RPMI7951 (cell line): ENCODE results near the gene ANAPC13. TPM values are rescaled to one million over a fixed set of nuclear protein-coding genes. Genes with fewer than 3 reads are reported as not detected.

Source experiments
- DNase-seq: peaks from one replicate; pipeline ENCODE4 v3.0.0-alpha.2; 2012; ENCODE audit warnings: low read depth
- total RNA-seq: library from RNA; depleted of rRNA; stranded (reverse); fragments of >200 nt; shearing (Covaris generic); gene quantifications from 2 replicates; pipeline ENCODE4 v1.2.3, GENCODE V29; 2014

ANAPC13 gene
- total RNA-seq, 1 experiment from 2014 or later = 132 TPM

GRCh38 chr3:134483195-134483900 is 2.4 kb downstream of the ANAPC13 start:
- DNase-seq = peak; percentile 89

GRCh38 chr3:134482622-134483021 is 3.2 kb downstream of the ANAPC13 start:
- no peak for DNase-seq

- peak; percentile 65 for DNase-seq
These were observed 4.6 kb downstream of the ANAPC13 start for GRCh38 chr3:134481166-134481565.

GRCh38 chr3:134480546-134480945 is 5.2 kb downstream of the ANAPC13 start:
- DNase-seq = no peak

GRCh38 chr3:134477938-134478337 is 7.8 kb downstream of the ANAPC13 start:
- peak; percentile 45 for DNase-seq

- DNase-seq = peak; percentile 39
These were observed 8.8 kb downstream of the ANAPC13 start for GRCh38 chr3:134477002-134477401.

GRCh38 chr3:134476306-134476705 is 9.5 kb downstream of the ANAPC13 start:
- DNase-seq = no peak

- DNase-seq = no peak
These were observed 10.8 kb downstream of the ANAPC13 start for GRCh38 chr3:134474956-134475355.

GRCh38 chr3:134473868-134474546 is 11.8 kb downstream of the ANAPC13 start:
- DNase-seq = peak; percentile 75

- no peak for DNase-seq
These were observed 13.0 kb downstream of the ANAPC13 start for GRCh38 chr3:134472831-134473230.

- DNase-seq = peak; percentile 70
These were observed 14.1 kb downstream of the ANAPC13 start for GRCh38 chr3:134471521-134472193.

- DNase-seq = no peak
These were observed 17.3 kb downstream of the ANAPC13 start for GRCh38 chr3:134468519-134468918.

GRCh38 chr3:134466331-134466730 is 19.5 kb downstream of the ANAPC13 start:
- DNase-seq = no peak

GRCh38 chr3:134464689-134465365 is 21.0 kb downstream of the ANAPC13 start:
- DNase-seq = no peak

GRCh38 chr3:134464064-134464688 is 21.6 kb downstream of the ANAPC13 start:
- peak; percentile 96 for DNase-seq

- no peak for DNase-seq
These were observed 22.1 kb downstream of the ANAPC13 start for GRCh38 chr3:134463676-134464063.

- DNase-seq = peak; percentile 54
These were observed 23.3 kb downstream of the ANAPC13 start for GRCh38 chr3:134462331-134462941.

GRCh38 chr3:134460965-134461364 is 24.8 kb downstream of the ANAPC13 start:
- peak; percentile 77 for DNase-seq

GRCh38 chr3:134459562-134459961 is 26.2 kb downstream of the ANAPC13 start:
- no peak for DNase-seq

GRCh38 chr3:134458406-134458945 is 27.3 kb downstream of the ANAPC13 start:
- DNase-seq = no peak
